A549 (cell line): ENCODE data around the gene C1GALT1C1. TPM values are rescaled to one million over a fixed set of nuclear protein-coding genes. Genes with fewer than 3 reads are reported as not detected.

ENCODE experiments used
- ATAC-seq, 2 experiments: fragments of 200-7000 bp in 1 of 2; fragments of >200 bp in 1 of 2; cut with Nextera tagmentation in 1 of 2; cut with Tn5 transposase in 1 of 2; 3 replicates each; pipeline versions ENCODE4 v1.8.0 to v1.9.1; 2018 to 2020; ENCODE audit warnings: mild to moderate bottlenecking in 1 of 2, moderate library complexity in 1 of 2
- CTCF ChIA-PET: fragments of 300-600 bp; sonication (Branson Sonifier 250); formaldehyde crosslinking; extraction: SDS; loops from one replicate; lab custom pipeline; 2021; ENCODE audit warnings: antibody characterized with exemption, inconsistent platforms; lab: Yijun Ruan, JAX
- POLR2A ChIA-PET: fragments of 350-600 bp; formaldehyde crosslinking; extraction: SDS; loops from one replicate; lab custom pipeline; 2021; ENCODE audit warnings: antibody characterized with exemption, inconsistent platforms; lab: Yijun Ruan, JAX
- DNase-seq, 2 experiments: peaks; one replicate each; pipeline versions ENCODE4 v3.0.0 to v3.0.0-alpha.2; 2011 to 2016; ENCODE audit warnings: low read depth in 1 of 2, low spot score in 1 of 2
- FAIRE-seq: peaks from 2 replicates; lab custom pipeline; 2011; peaks lifted over from hg19 to GRCh38; lab: Jason Lieb, UNC
- H3K27ac ChIP-seq, 2 experiments: fragments of >200 bp; sonication (Bioruptor Twin); formaldehyde crosslinking; 3 replicates each; pipeline ENCODE4 v1.5.1; 2016 to 2017
- H3K4me1 ChIP-seq: fragments of >200 bp; sonication (Bioruptor Twin); formaldehyde crosslinking; 3 replicates; pipeline ENCODE4 v1.6.1; 2016
- H3K4me2 ChIP-seq: fragments of >200 bp; sonication (Bioruptor Twin); formaldehyde crosslinking; 3 replicates; pipeline ENCODE4 v1.6.1; 2016
- H3K4me3 ChIP-seq: fragments of >200 bp; sonication (Bioruptor Twin); formaldehyde crosslinking; 3 replicates; pipeline ENCODE4 v1.5.1; 2016
- H3K9me3 ChIP-seq: fragments of >200 bp; sonication (Bioruptor Twin); formaldehyde crosslinking; 3 replicates; pipeline ENCODE4 v1.6.1; 2016
- BCL3 ChIP-seq: fragments of >200 bp; sonication (Bioruptor Twin); formaldehyde crosslinking; IDR thresholded peaks from 3 replicates; pipeline ENCODE4 v1.6.1; 2016
- CBX2 ChIP-seq: fragments of 200-600 bp; sonication (generic); IDR thresholded peaks from 2 replicates; pipeline ENCODE4 v1.6.1; 2016; ENCODE audit warnings: low read depth, mild to moderate bottlenecking, borderline replicate concordance
- CBX8 ChIP-seq: fragments of 200-600 bp; sonication (generic); IDR thresholded peaks from 2 replicates; pipeline ENCODE4 v1.6.1; 2016
- CEBPB ChIP-seq, 2 experiments: fragments of >200 bp in 1 of 2; sonication (Bioruptor Twin) in 1 of 2; formaldehyde crosslinking in 1 of 2; IDR thresholded peaks; 2 replicates each; pipeline ENCODE4 v1.6.1; 2012 to 2016
- CTCF ChIP-seq: fragments of >200 bp; sonication (Bioruptor Twin); formaldehyde crosslinking; IDR thresholded peaks from 3 replicates; pipeline ENCODE4 v1.5.1; 2016
- EHMT2 ChIP-seq: fragments of 200-600 bp; sonication (generic); IDR thresholded peaks from 2 replicates; pipeline ENCODE4 v1.6.1; 2016; ENCODE audit warnings: antibody characterized with exemption, low read depth, mild to moderate bottlenecking, moderate library complexity
- ESRRA ChIP-seq: fragments of 150-350 bp; IDR thresholded peaks from 2 replicates; pipeline ENCODE4 v1.6.1; 2014; ENCODE audit warnings: mild to moderate bottlenecking, low read length, borderline replicate concordance
- FOSB ChIP-seq: fragments of 250-450 bp; sonication (Bioruptor Pico); IDR thresholded peaks from 2 replicates; pipeline ENCODE4 v1.5.0; 2020; ENCODE audit warnings: mild to moderate bottlenecking, moderate library complexity
- HES2 ChIP-seq: fragments of >200 bp; sonication (Bioruptor Twin); formaldehyde crosslinking; IDR thresholded peaks from 2 replicates; pipeline ENCODE4 v1.6.1; 2016
- HEYL ChIP-seq: fragments of 250-450 bp; sonication (Bioruptor Pico); IDR thresholded peaks from 2 replicates; pipeline ENCODE4 v1.8.0; 2021; ENCODE audit warnings: mild to moderate bottlenecking, moderate library complexity
- HOXB13 ChIP-seq: fragments of 250-450 bp; sonication (Bioruptor Pico); IDR thresholded peaks from 2 replicates; pipeline ENCODE4 v1.5.0; 2020; ENCODE audit warnings: low read depth, mild to moderate bottlenecking, moderate library complexity
- HOXB5 ChIP-seq: fragments of 250-450 bp; sonication (Bioruptor Pico); IDR thresholded peaks from 2 replicates; pipeline ENCODE4 v1.5.0; 2020; ENCODE audit warnings: mild to moderate bottlenecking, moderate library complexity
- KDM1A ChIP-seq: fragments of 200-600 bp; sonication (generic); IDR thresholded peaks from 2 replicates; pipeline ENCODE4 v1.6.1; 2016; ENCODE audit warnings: low read depth, mild to moderate bottlenecking
- MAZ ChIP-seq: fragments of 150-350 bp; IDR thresholded peaks from 2 replicates; pipeline ENCODE4 v1.6.1; 2014; ENCODE audit warnings: antibody characterized with exemption, low read depth, low read length, borderline replicate concordance
- MYC ChIP-seq: IDR thresholded peaks from 2 replicates; pipeline ENCODE4 v1.6.1; 2012; ENCODE audit warnings: mild to moderate bottlenecking, inconsistent platforms, low read length, improper control_type of control experiment, borderline replicate concordance
- NFE2L2 ChIP-seq: fragments of 150-350 bp; conservative IDR thresholded peaks from 2 replicates; pipeline ENCODE4 v1.6.1; 2014; ENCODE audit warnings: low read length
- NPAS2 ChIP-seq: fragments of 250-450 bp; sonication (Bioruptor Pico); IDR thresholded peaks from 2 replicates; pipeline ENCODE4 v1.8.0; 2022; ENCODE audit warnings: mild to moderate bottlenecking, moderate library complexity, borderline replicate concordance
- NR3C1 ChIP-seq: fragments of >200 bp; sonication (Bioruptor Twin); formaldehyde crosslinking; IDR thresholded peaks from 3 replicates; pipeline ENCODE4 v1.6.1; 2017
- RAD21 ChIP-seq, 2 experiments: fragments of >200 bp in 1 of 2; sonication (Bioruptor Twin) in 1 of 2; formaldehyde crosslinking in 1 of 2; IDR thresholded peaks in 1 of 2; conservative IDR thresholded peaks in 1 of 2; 2 replicates in 1 of 2; 3 replicates in 1 of 2; pipeline ENCODE4 v1.6.1; 2012 to 2018; ENCODE audit warnings: inconsistent platforms in 1 of 2
- RARB ChIP-seq: fragments of 250-450 bp; sonication (Bioruptor Pico); IDR thresholded peaks from 2 replicates; pipeline ENCODE4 v1.8.0; 2021; ENCODE audit warnings: mild to moderate bottlenecking, moderate library complexity
- SMC3 ChIP-seq: fragments of >200 bp; sonication (Bioruptor Twin); formaldehyde crosslinking; IDR thresholded peaks from 3 replicates; pipeline ENCODE4 v1.6.1; 2018; ENCODE audit warnings: inconsistent platforms
- TP53 ChIP-seq: fragments of 250-450 bp; sonication (Bioruptor Pico); IDR thresholded peaks from 2 replicates; pipeline ENCODE4 v1.5.0; 2021; ENCODE audit warnings: mild to moderate bottlenecking, moderate library complexity
- USF2 ChIP-seq: fragments of 450-650 bp; IDR thresholded peaks from 2 replicates; pipeline ENCODE4 v1.6.1; 2014; ENCODE audit warnings: antibody characterized with exemption
- ZSCAN20 ChIP-seq: fragments of 250-450 bp; sonication (Bioruptor Pico); IDR thresholded peaks from 2 replicates; pipeline ENCODE4 v1.8.0; 2022; ENCODE audit warnings: mild to moderate bottlenecking, moderate library complexity
- WGBS: methylation state at CpG from one replicate; pipeline ENCODE4 v1.1.6; 2017; ENCODE audit errors: missing lambda C conversion rate; 5-methylcytosine and 5-hydroxymethylcytosine counted together
- polyA plus RNA-seq, 4 experiments: library from polyadenylated mRNA; depleted of rRNA in 3 of 4; stranded (reverse); fragments of >200 nt; fragmentation: RNase III in 1 of 4; extraction: RNeasy Plus Mini Kit Qiagen cat#74134 plus additional on column Dnase treatment in 1 of 4; gene quantifications; 2 replicates in 3 of 4; 3 replicates in 1 of 4; pipeline ENCODE4 v1.2.3, GENCODE V29; 2011 to 2017
- TF ChIP-seq, protein P1 (sequence below): fragments of 250-450 bp; sonication (Bioruptor Pico); IDR thresholded peaks from 2 replicates; pipeline ENCODE4 v1.5.0; 2020; ENCODE audit warnings: low read depth, mild to moderate bottlenecking, moderate library complexity
- TF ChIP-seq, protein P2 (sequence below): fragments of 200-600 bp; sonication (generic); IDR thresholded peaks from 2 replicates; pipeline ENCODE4 v1.6.1; 2016; ENCODE audit warnings: antibody characterized with exemption, mild to moderate bottlenecking, moderate library complexity
- TF ChIP-seq, protein P3 (sequence below): fragments of 250-450 bp; sonication (Bioruptor Pico); IDR thresholded peaks from 2 replicates; pipeline ENCODE4 v1.5.0; 2021; ENCODE audit warnings: mild to moderate bottlenecking, moderate library complexity, borderline replicate concordance

Gene C1GALT1C1
- polyA plus RNA-seq, 2 of the 4 experiments (the other 2 are of a cell fraction), result 38.4 to 49.6 TPM

GRCh38 chrX:120614816-120615215, 15.0 kb downstream of the C1GALT1C1 start:
- DNase-seq (no peak), FAIRE-seq (peak; percentile 70), ATAC-seq (no peak)
- CTCF ChIA-PET, result interaction anchor here (0.8 to 1.3 kb wide), 3 partner anchors 10 to 120 kb away, joined by 3 to 4 read pairs (median 4); partner anchors contain the start of gene C1GALT1C1
- no peak overlapping the region for H3K27ac ChIP-seq
- POLR2A ChIA-PET, result interaction anchor here (0.8 kb wide), 1 partner anchor 54 kb away, joined by 3 read pairs; the partner anchor contains the start of gene CUL4B
- H3K9me3 ChIP-seq, result no peaks in the 10 kb centered on the region
- no peak overlapping the region for H3K4me2 ChIP-seq
- no peak for TF ChIP-seq ZSCAN20 (CRISPR knock-in tag)
- TF ChIP-seq, protein P1, sequence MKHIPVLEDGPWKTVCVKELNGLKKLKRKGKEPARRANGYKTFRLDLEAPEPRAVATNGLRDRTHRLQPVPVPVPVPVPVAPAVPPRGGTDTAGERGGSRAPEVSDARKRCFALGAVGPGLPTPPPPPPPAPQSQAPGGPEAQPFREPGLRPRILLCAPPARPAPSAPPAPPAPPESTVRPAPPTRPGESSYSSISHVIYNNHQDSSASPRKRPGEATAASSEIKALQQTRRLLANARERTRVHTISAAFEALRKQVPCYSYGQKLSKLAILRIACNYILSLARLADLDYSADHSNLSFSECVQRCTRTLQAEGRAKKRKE, result no peak
- TF ChIP-seq CBX2, result no peak
- no peak for TF ChIP-seq HOXB5
- no peak for TF ChIP-seq EHMT2
- no peak for TF ChIP-seq NPAS2 (CRISPR knock-in tag)
- no peak for TF ChIP-seq RAD21 (conservative IDR thresholded peaks at IDR 0.05 in 1 of 2, IDR thresholded peaks at IDR 0.05 in 1 of 2)
- TF ChIP-seq ESRRA, result no peak
- TF ChIP-seq NFE2L2, result no peak
- TF ChIP-seq HOXB13, result no peak
- TF ChIP-seq CEBPB (IDR thresholded peaks at IDR 0.05), result no peak
- TF ChIP-seq, protein P2, sequence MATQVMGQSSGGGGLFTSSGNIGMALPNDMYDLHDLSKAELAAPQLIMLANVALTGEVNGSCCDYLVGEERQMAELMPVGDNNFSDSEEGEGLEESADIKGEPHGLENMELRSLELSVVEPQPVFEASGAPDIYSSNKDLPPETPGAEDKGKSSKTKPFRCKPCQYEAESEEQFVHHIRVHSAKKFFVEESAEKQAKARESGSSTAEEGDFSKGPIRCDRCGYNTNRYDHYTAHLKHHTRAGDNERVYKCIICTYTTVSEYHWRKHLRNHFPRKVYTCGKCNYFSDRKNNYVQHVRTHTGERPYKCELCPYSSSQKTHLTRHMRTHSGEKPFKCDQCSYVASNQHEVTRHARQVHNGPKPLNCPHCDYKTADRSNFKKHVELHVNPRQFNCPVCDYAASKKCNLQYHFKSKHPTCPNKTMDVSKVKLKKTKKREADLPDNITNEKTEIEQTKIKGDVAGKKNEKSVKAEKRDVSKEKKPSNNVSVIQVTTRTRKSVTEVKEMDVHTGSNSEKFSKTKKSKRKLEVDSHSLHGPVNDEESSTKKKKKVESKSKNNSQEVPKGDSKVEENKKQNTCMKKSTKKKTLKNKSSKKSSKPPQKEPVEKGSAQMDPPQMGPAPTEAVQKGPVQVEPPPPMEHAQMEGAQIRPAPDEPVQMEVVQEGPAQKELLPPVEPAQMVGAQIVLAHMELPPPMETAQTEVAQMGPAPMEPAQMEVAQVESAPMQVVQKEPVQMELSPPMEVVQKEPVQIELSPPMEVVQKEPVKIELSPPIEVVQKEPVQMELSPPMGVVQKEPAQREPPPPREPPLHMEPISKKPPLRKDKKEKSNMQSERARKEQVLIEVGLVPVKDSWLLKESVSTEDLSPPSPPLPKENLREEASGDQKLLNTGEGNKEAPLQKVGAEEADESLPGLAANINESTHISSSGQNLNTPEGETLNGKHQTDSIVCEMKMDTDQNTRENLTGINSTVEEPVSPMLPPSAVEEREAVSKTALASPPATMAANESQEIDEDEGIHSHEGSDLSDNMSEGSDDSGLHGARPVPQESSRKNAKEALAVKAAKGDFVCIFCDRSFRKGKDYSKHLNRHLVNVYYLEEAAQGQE, result no peak
- TF ChIP-seq FOSB (CRISPR knock-in tag), result no peak
- TF ChIP-seq KDM1A, result no peak
- H3K4me1 ChIP-seq, result no peaks in the 10 kb centered on the region
- no peak overlapping the region for H3K4me3 ChIP-seq

DNA sequence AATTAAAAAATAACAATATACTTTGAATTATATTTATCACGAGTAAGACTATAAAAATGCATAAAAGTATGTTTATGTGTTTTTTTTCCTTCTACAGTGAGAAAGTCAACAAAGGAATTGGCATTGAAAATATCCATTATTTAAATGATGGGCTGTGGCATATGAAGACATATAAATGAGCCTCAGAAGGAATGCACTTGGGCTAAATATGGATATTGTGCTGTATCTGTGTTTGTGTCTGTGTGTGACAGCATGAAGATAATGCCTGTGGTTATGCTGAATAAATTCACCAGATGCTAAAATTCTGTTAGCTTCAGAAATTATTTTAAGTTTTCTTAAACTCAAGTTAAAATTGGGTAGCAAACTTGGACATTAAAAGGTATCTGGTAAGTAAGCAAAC, 17.8 kb downstream of the C1GALT1C1 start:
- FAIRE-seq (peak; percentile 98), ATAC-seq (no peak), DNase-seq (no peak)
- ChIA-PET POLR2A (no interaction called here), CTCF (no interaction called here)
- WGBS, result 86% methylated on average over 1 of the region's 1 CpG
- H3K9me3 ChIP-seq, result no peaks in the 10 kb centered on the region
- no peak overlapping the region for H3K4me3 ChIP-seq
- H3K4me1 ChIP-seq, result no peaks in the 10 kb centered on the region
- H3K4me2 ChIP-seq, result no peak overlapping the region
- no peak overlapping the region for H3K27ac ChIP-seq
- no peak for TF ChIP-seq TP53 (CRISPR knock-in tag)
- no peak for TF ChIP-seq HES2
- no peak for TF ChIP-seq RAD21 (conservative IDR thresholded peaks at IDR 0.05 in 1 of 2, IDR thresholded peaks at IDR 0.05 in 1 of 2)
- TF ChIP-seq CBX2, result no peak
- TF ChIP-seq NR3C1, result no peak
- TF ChIP-seq RARB (CRISPR knock-in tag), result no peak
- TF ChIP-seq ZSCAN20 (CRISPR knock-in tag), result no peak
- no peak for TF ChIP-seq CBX8
- no peak for TF ChIP-seq FOSB (CRISPR knock-in tag)
- TF ChIP-seq, protein P3, sequence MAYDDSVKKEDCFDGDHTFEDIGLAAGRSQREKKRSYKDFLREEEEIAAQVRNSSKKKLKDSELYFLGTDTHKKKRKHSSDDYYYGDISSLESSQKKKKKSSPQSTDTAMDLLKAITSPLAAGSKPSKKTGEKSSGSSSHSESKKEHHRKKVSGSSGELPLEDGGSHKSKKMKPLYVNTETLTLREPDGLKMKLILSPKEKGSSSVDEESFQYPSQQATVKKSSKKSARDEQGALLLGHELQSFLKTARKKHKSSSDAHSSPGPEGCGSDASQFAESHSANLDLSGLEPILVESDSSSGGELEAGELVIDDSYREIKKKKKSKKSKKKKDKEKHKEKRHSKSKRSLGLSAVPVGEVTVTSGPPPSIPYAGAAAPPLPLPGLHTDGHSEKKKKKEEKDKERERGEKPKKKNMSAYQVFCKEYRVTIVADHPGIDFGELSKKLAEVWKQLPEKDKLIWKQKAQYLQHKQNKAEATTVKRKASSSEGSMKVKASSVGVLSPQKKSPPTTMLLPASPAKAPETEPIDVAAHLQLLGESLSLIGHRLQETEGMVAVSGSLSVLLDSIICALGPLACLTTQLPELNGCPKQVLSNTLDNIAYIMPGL (CRISPR knock-in tag), result no peak
- TF ChIP-seq MYC, result no peak
- TF ChIP-seq USF2, result no peak
- no peak for TF ChIP-seq CTCF
- TF ChIP-seq BCL3, result no peak
- no peak for TF ChIP-seq MAZ
- TF ChIP-seq SMC3, result no peak
- no peak for TF ChIP-seq NFE2L2
- TF ChIP-seq HEYL (CRISPR knock-in tag), result no peak
